IMR-90 (cell line): ENCODE measurements around the gene CYP19A1.

ENCODE experiments used
- BHLHE40 ChIP-seq: fragments of 150-350 bp; IDR thresholded peaks from 2 replicates; pipeline ENCODE4 v1.6.1; 2016; ENCODE audit warnings: mild to moderate bottlenecking, low read depth, low read length
- CEBPB ChIP-seq: IDR thresholded peaks from 2 replicates; pipeline ENCODE4 v1.6.1; 2012; ENCODE audit warnings: low read depth, low read length, improper control_type of control experiment
- FOS ChIP-seq: fragments of 150-350 bp; IDR thresholded peaks from 2 replicates; pipeline ENCODE4 v1.6.1; 2016; ENCODE audit warnings: low read depth, low read length
- MAFK ChIP-seq: IDR thresholded peaks from 2 replicates; pipeline ENCODE4 v1.6.1; 2012; ENCODE audit warnings: low read depth, low read length, improper control_type of control experiment
- MXI1 ChIP-seq: IDR thresholded peaks from 2 replicates; pipeline ENCODE4 v1.6.1; 2012; ENCODE audit warnings: low read depth, mild to moderate bottlenecking, low read length, moderate library complexity, borderline replicate concordance
- POLR2A ChIP-seq: IDR thresholded peaks from 2 replicates; pipeline ENCODE4 v1.6.1; 2012; ENCODE audit warnings: mild to moderate bottlenecking, low read depth, low read length
- RAD21 ChIP-seq: IDR thresholded peaks from 2 replicates; pipeline ENCODE4 v1.6.1; 2012; ENCODE audit warnings: low read length, improper control_type of control experiment
- SMC3 ChIP-seq: fragments of 150-350 bp; IDR thresholded peaks from 2 replicates; pipeline ENCODE4 v1.6.1; 2016; ENCODE audit warnings: low read depth, mild to moderate bottlenecking, antibody characterized with exemption, low read length, moderate library complexity
- TF ChIP-seq, protein P1 (sequence below): conservative IDR thresholded peaks from 2 replicates; pipeline ENCODE4 v1.5.1; 2012; ENCODE audit warnings: mild to moderate bottlenecking, low read depth, low read length, improper control_type of control experiment
- TF ChIP-seq, protein P2 (sequence below): fragments of 150-350 bp; IDR thresholded peaks from 2 replicates; pipeline ENCODE4 v1.6.1; 2017; ENCODE audit warnings: mild to moderate bottlenecking, antibody characterized with exemption, low read length, low read depth

DNA sequence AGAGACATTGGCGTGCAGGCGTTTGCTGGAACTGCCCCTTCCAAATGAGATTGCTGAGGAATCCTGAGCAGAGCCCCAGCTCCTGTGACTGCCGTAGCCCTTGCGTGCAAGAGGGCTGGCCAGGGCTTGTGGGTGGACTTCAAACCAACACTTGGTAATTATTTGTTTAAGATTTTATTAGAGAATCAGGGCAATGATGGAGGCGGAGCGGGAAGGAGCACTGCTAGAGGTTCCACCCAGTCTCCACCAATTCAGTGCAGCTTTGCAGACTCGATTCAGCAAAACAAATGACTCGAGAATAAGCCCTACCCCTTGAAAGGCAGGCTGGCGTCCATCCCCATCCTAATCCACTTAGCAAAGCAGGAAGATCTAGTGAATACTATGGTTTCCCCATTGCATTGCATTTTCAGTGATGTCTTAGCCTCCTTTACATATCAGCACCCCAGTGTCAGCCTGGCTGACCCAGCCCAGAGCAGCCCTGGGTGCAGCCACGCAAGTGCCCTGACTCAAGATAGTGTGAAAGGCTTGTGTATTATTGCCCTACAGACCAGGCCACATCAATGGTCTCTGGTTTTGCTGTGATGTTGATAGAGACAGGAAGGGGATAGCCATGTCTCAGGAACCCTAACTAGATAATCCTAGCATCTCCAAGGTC, 29.1 kb upstream of the CYP19A1 start:
- TF ChIP-seq, protein P1, sequence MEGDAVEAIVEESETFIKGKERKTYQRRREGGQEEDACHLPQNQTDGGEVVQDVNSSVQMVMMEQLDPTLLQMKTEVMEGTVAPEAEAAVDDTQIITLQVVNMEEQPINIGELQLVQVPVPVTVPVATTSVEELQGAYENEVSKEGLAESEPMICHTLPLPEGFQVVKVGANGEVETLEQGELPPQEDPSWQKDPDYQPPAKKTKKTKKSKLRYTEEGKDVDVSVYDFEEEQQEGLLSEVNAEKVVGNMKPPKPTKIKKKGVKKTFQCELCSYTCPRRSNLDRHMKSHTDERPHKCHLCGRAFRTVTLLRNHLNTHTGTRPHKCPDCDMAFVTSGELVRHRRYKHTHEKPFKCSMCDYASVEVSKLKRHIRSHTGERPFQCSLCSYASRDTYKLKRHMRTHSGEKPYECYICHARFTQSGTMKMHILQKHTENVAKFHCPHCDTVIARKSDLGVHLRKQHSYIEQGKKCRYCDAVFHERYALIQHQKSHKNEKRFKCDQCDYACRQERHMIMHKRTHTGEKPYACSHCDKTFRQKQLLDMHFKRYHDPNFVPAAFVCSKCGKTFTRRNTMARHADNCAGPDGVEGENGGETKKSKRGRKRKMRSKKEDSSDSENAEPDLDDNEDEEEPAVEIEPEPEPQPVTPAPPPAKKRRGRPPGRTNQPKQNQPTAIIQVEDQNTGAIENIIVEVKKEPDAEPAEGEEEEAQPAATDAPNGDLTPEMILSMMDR, result no peak
- TF ChIP-seq CEBPB, result no peak
- no peak for TF ChIP-seq RAD21
- no peak for TF ChIP-seq BHLHE40
- no peak for TF ChIP-seq POLR2A
- TF ChIP-seq, protein P2, sequence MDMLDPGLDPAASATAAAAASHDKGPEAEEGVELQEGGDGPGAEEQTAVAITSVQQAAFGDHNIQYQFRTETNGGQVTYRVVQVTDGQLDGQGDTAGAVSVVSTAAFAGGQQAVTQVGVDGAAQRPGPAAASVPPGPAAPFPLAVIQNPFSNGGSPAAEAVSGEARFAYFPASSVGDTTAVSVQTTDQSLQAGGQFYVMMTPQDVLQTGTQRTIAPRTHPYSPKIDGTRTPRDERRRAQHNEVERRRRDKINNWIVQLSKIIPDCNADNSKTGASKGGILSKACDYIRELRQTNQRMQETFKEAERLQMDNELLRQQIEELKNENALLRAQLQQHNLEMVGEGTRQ, result no peak
- TF ChIP-seq FOS, result no peak
- TF ChIP-seq SMC3, result no peak
- TF ChIP-seq MAFK, result no peak
- no peak for TF ChIP-seq MXI1
